T-helper 2 cell treated with Interferon-gamma antibody and Interleukin-4, amounts not matched to agents 100 ng/mL and 5 ng/mL, for 36 hours (primary cell): ENCODE measurements around the gene TMEM184B. TPM values are rescaled to one million over a fixed set of nuclear protein-coding genes. Genes with fewer than 3 reads are reported as not detected.

ENCODE experiments used
- intact Hi-C: fragments of 100-400 bp; cut with micrococcal nuclease; formaldehyde crosslinking; loops from one replicate; pipeline ENCODE4 v1.15.1; 2023
- total RNA-seq: library from RNA; stranded (reverse); gene quantifications from 2 replicates; pipeline ENCODE4 v1.2.3, GENCODE V29; 2022

Gene TMEM184B
- total RNA-seq, 1 donor from 2014 or later: 35.1 TPM

DNA sequence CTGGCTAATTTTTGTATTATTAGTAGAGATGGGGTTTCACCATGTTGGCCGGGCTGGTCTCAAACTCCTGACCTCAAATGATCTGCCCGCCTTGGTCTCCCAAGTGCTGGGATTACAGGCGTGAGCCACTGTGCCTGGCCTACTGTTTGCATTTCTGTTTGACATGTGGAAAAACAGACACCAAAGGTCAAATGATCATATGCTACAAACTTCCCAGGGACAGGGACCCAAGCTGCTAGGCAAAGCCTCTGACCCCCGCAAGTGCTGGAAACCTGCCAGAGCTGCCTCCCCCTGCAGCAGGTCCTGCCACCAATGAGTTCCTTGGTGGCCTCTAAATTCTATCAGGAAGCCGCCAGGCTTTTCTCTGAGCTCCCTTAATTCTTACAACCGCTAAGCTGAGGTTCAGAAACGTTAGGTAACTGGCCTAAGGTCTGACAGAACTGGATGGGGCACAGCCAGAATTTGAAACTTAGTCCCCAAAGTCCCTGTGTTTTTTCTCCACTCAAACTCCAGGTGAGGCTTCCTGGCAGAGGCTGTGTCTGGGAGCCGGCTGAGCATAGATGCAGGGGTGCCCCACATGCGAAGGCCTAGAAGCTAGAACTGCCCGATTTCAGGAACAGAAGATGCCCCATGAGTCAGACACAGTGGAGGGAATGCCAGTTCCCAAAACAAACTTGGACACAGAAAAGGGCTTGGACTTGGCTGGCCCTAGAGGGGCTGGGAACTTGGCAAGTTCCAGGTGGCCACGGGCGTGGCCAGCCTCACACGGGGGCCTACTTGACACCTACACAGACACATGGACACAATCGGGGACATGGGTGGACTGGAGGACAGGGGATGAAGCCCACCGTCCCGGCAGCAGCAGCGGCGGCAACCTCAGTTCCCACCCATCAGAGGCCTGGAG is 37.1 kb upstream of the TMEM184B start:
- intact Hi-C loops: no loop called here

DNA sequence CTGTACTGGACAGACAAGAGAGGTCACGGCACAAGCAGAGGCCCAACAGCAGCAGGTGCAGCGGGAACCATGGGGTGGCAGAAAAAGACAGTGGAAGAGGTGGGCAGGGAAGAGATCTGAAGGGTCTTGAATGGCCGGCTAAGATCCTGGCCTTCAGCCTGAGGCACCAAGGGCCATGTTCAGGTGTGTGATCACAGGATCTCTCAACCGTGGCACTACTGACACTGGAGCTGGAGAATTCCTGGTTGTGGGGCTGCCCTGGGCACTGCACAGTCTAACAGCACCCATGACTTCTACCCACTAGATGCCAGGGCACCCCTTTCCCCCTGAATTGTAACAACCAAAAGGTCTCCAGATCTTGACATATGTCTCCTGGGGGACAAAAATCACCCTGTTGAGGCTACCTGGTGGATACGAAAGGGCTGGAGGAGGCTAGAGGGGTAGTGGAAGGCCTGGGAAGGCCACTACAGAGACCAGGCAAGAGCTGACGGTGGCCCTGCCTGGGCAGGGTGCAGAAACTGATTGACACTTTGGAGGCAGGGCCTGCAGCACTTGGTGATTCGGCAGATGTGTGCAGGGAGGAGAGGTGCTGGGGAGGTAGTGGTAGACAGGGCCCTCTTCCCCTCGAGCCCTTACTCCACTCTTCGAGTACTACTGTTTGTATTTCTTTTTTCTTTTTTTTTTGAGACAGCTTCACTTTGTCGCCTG is 36.1 kb upstream of the TMEM184B start:
- intact Hi-C loops: no loop called here

DNA sequence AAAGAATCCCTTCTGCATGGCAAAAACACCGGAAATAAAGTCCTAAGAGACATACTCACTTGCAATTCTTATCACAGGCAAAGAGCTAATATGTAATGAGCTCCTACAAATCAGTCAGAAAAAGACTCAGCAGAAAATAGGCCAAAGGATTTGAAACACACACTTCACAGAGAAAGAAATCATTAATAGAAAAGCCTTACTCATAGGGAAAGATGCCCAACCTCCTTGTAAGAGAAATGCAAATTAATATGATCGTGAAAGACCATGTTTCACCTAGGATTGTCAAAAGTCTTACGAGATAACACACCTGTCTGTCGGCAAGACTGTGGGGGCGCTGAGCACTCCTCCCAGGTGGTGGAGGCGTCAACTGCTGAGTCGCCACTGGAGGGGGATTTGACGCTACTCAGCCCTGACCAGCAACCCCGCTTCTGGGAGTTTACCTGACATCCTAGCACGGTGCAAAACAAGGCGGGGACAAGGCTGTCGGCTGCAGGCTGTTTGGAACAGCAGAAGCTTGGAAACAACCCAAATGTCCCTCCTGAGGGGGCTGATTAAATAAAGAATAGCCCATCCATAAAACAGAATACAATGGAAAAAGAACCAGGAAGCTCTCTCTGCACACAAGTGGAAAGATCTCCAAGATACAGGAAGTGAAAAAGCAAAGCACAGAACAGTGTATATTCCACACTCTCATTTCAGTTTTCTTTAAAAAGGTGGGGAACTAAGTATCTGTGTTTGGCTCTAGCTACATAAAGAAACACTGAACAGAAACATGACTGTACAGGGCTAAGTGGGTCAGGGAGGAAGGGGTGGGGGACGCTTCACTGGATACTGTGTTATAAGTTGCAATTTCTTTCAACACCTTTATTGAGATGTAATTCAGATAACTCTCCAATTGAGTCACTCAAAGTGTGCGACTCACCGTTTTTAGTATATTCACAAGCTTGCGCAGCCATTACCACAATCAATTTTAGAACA is 33.0 kb upstream of the TMEM184B start:
- intact Hi-C loops: no loop called here

DNA sequence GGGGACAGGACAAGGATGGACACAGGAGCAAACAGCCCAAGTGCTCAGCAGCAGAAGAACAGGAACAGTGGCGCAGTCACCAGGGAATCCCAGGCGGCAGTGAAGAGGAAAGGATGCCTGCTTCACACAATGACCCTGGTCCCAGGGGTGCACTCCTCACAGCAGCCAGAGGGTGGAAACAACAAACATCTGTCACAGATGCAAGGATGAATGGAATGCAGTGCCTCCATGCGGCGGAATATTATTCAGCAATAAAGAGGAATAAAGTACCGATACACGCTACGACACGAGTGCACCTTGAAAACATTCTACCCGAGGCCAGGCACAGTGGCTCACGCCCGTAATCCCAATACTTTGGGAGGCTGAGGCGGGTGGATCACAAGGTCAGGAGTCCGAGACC is 31.7 kb upstream of the TMEM184B start:
- intact Hi-C loops: no loop called here

DNA sequence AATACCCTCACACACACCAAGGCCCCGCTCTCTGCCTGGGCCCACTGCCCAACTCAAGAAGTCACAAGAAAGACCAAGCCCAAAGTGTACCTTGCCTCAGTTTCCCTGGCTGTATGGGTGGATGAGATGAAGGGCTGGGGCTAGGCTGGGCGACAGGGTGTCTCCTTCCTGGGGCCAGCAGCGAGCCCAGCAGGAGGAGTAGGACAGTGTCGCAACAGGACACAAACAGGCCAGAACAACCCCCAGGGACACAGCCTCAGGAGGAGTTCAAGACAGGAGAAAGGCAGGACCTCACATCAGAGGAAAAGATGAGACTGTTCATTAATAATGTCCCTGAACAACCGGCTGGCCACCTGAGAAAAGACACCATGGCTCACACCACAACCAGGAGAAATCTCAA is 31.2 kb upstream of the TMEM184B start:
- intact Hi-C loops: no loop called here

DNA sequence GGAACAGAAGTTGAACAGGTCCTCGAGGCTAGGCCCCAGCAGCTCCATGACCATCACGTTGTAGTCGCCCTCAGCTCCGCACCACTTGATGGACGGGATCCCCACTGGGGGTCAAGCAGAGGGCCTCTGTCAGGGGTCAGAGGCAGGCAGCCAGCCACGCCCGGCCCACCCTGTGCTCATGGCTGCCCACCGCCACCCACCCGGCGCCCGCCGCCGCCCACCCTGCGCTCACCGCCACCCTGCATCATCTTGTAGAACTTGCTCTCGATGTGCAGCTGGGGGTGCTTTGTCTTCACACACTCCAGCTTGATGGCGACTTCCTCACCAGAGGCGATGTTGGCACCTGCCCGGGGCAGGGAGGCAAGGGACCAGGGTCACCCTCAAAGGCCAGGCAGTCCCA is 30.1 kb upstream of the TMEM184B start:
- intact Hi-C loops: no loop called here

DNA sequence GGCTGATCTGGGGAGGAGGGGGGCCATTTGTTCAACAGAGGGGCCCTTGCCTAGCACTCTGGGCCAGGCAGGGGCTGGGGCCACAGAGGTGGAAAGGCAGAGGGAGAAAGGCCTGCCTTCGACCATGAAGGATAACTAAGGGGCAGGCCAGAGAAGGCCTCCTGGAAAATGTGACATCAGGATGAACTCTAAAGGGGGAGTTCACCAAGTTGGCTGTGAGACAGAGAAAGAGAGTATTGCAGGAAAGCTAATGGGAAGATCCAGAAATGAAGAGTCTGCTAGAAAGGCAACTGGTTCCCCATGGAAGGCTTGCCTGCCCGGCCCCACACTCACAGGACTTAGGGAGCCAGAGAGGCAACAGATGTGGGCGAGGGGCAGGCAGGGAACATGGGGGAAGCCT is 28.1 kb upstream of the TMEM184B start:
- intact Hi-C loops: no loop called here

DNA sequence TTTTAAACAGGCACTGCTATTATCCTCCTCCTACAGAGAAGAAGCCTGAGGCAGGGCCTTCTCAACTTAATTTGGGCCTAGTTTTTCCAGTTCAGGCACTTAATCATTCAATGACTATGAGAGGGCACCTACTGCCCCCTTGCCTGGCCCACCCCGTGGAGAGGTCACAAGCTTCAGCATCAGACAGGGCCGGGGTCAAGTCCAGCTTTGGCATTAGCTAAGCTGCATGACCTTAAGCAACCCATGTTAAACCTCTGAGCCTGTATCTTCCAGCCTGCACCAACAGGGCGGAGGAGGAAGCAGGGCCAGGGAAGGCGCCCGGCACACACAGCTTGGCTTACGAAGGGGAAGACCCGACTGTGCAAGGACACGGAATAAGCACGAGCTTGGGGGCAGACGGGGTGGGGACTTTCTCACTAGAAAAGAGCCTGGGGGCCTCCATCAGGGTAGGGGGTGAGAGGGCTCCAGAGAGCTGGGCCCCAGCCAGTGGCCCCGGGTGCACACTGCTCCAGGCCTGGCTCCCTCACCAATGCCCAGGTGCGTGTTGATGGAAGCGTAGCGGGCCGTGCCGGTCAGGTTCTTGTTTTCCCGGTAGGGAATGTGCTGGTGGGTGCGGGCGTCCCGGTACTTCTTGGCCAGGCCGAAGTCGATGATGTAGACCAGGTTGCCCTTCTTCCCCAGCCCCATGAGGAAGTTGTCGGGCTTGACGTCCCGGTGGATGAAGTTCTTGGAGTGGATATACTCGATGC is 27.6 kb upstream of the TMEM184B start:
- intact Hi-C loops: no loop called here

DNA sequence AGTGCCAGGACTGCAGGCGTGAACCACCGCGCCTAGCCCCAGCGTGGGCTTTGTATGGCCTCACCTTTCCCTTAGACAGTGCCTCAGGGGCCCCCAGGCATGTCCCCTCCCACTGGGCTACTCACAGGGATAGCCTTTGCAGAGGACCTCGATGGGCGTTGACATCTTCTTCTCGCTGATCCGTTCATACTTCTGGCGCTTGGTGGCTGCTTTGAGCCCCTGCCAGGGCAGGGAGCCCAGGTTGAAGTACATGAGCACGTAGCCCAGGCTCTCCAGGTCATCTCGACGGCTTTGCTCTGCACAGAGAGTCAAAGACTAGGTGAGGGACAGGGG is 26.9 kb upstream of the TMEM184B start:
- intact Hi-C loops: loop anchor here (5.0 kb wide), 1 partner anchor 53 kb away; no protein-coding TSS in a partner anchor

DNA sequence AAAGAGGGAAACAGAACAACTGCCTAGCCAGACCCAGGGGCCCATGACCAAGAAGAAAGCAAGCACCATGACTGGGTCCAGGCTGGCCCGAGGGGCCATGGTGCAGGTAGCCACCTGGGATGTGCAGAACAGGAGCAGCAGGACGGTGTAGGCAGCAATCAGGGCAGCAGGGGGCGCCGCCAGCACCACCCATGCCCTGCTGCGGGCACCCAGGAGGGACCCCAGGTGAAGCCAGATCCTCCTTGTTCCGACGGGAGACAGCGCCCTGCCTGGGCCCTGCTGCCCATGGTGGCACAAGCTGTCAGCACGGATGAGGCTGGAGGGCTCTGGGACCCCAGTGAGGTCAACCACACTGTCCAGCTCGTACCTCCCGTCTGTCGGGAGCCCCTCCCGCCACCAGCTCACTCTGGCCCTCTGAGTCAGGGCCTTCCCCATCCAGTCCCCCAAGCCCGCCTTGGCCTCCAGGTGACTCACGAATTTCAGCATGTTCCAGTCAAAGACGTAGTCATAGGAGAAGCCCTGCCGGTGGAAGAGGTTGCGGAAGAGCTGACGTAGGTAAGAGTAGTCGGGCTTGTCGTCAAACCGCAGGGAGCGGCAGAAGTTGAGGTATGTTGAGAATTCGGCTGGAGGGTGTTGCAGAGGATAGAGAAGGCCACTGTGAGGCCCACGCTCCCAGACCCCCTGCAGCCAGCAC is 25.6 kb upstream of the TMEM184B start:
- intact Hi-C loops: loop anchor here (5.0 kb wide), 1 partner anchor 54 kb away; no protein-coding TSS in a partner anchor

DNA sequence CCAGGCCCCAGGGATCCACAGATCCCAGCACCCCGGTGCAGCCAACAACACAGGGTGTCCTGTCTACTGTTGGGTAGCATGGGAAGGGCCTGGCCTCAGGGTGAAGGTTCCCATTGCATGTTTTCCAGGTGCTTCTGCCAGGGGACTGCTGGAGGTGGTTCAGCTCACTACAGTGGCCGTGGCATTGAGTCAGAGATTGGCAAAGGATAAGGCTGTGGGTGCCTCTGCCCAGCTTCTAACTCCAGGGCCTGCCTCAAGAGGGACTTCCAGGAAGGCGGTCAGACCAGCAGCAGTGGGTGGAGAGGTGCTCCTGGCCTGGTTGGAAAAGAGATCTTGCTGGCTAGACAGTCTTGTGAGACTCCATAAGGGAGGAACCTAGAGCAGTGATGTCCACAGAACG is 23.6 kb upstream of the TMEM184B start:
- intact Hi-C loops: loop anchor here (5.0 kb wide), 1 partner anchor 56 kb away; no protein-coding TSS in a partner anchor

DNA sequence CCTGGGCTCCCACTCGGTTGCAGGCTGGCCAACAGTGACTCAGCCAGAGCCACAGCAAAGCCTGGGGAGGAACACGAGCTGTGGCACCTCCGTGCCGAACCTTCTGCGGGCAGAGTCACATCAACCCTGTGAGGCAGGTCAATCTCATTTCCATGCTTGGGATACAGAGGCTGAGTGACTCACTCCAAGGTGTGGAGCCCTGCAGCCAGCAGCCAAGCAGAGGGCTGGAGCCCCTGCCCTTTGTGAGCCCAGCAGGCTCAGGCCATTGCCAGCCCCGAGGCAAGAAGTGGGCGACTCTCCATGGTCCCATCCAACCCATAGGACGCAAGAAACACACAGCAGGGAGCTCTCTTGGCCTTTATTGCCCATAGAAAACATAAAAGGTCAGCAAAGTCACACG is 23.1 kb upstream of the TMEM184B start:
- intact Hi-C loops: loop anchor here (5.0 kb wide), 1 partner anchor 56 kb away; no protein-coding TSS in a partner anchor

DNA sequence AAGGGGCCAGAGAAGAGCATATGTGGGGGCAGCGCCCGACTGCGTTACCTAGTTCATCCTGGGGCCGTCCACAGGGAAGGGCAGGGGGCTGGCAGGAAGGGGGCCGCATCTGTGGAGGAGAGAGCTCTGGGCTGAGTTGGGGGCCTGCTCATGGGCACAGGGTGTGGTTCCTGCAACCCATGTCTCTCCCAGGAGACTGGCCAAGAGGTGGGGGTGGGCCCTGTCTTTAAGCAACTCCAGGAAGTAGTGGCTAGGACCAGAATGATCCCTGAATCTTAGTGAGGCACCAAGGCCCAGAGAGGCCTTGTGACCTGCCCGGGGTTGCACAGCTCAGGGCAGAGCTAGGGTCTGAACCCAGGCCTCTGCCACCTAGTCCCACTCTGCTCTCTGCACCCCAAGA is 22.5 kb upstream of the TMEM184B start:
- intact Hi-C loops: loop anchor here (5.0 kb wide), 1 partner anchor 57 kb away; no protein-coding TSS in a partner anchor

DNA sequence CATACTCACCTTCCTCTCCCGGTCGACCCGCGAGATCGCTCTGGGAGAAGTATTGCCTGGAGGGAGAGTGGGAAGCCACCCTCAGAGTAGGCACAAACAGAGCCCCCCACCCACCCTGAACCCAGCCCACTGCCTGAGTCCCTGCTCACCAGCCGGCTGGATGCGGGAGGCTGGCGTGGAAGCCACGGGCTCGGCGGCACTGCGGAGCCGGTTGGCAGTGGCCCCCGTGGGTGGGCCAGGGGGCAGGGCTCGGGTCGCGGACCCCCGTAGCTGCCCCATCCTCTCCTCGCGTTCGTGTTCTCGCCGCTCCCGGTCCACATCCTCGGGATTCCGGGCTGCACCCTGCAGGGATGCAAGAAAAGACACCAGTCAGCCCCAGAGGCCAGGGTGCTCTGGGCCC is 21.4 kb upstream of the TMEM184B start:
- intact Hi-C loops: no loop called here

DNA sequence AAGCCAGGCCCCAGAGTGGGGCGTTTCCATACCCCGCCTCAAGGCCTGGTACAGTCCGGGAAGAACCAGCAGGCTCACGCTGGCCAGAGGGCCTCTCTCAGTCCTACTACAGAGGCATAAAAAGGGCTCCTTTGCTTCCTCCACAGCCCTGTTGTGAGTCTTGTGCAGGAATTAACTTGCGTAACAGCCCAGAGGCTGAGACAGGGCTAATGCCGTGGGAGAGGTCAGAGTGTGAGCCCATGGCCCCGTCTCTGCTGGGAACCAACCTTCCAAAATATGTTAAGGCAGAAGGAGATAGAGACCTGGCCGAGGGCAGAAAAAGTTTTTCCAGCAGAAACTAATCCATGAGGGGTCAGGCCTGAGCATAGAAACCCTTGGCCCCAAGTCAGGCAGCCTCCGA is 19.9 kb upstream of the TMEM184B start:
- intact Hi-C loops: no loop called here

DNA sequence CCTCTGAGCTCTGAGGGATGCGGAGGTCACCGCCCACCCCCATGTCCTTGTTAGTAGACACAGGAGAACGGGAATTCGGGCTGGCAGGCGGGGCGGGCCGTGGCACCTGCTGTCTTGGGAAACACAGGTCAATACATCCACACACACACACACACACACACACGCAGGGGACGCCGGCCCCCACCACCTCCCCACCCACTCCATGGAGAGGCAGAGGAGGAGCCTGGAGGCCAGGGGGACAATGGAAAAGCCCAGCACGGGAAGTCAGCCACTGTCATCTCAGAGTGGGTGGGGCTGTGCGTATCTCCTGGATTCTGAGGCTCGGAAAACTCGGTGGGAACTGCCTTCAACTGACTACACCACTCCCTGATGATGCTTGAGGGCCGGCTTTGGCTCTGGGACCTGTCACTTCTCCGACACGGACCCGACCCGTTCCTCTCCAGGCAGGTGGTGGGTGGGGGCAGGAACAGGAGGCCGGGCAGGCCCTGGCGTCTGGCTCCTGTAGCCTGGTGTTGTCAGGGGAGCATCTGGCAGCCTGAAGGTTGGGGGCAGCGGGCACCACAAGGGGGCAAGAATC is 18.5 kb upstream of the TMEM184B start:
- intact Hi-C loops: no loop called here

DNA sequence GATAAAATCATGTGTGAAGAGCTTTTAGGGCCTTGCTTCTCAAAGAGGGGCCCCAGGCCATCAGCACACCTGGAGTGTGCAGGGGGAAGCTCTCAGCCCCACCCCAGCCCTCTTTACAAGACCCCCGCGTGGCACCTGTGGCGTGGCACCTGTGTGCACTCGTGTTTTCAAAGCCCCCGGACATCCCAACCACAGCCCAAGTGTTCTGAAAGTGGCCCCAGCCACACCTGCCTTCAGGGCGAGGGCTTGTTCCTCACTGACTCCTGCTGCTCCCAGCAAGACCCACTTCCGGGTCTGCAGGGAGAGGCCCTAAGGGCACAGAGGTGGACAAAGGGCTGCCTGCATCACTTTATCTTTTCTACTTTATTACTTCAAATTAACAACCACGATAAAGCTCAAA is 17.5 kb upstream of the TMEM184B start:
- intact Hi-C loops: no loop called here

DNA sequence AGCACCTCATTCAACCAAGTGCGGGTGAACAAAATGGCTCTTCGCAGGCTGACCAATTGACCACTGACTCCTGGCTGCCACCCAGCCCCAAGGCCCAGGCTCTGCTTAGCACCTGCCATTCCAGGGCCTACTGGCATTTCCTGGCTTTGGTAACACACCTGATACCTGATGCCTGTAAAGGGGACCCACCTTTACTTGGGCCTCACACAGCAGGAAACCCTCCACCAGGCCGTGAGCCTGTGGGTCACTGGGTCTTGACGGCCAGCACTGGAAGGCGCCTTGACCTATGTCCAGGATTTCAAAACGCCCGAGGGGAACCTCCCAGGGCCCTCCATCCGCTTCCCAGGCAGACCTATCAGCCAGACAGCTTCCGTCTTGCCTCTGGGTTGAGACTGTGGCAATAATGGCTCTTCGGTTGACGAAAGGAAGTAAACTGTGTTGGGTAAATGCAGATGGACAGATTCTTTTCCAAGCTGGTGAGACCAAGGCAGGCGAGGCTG is 16.8 kb upstream of the TMEM184B start:
- intact Hi-C loops: no loop called here

DNA sequence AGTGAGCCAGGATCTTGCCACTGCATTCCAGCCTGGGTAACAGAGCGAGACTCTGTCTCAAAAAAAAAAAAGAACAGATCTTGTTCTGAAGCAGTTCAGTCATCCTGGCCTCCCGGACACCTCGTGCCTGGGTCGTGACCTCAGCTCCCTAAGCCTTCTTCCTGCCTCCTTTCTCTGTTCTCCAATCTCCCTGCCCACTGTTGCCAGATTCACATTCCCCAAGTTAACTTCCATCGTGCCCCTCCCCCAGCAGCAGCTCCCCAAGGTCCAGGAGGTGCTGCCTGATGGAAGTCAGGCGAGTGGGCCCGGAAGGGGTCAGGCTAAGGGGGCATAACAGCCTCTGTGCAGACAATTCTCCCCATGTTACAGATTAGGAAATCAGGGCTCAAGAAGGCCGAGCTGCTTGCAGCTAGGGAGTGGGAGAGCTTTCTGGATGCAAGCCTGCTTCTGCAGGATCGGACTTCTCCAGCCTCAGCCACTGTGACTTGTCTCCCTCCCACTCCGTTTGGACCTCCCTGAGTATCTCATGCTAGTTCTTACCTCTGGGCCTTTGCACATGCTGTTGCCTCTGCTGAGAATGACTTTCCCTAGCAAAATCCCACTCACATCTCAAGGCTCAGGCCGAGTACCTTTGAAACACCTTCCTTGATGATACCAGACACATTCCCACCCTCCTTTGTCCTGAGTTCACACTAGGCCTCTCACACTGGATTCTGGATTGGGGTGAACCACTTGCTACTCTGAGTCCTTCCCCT is 14.3 kb upstream of the TMEM184B start:
- intact Hi-C loops: no loop called here
